ENCODE data around the gene FN1.

The FN1 gene

DNA sequence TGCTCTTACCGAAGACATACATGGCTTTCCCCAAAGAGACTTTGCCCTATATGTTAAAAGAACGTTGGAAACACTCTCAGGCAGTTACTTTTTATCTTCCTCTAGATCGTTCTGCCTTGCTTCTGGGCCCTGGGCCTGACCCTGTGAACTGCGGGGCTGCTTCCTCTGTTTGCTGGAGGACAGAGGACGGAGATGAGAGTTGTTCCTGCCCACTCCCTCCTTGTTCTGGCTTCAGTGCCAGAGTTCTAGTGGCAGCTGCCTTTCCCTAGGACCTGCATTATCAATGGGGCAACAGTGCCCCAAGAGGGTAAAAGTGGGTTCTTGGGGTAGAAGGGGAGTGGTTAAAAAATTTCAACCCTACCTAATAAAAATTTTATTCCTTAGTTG is 6.5 kb upstream of the FN1 start:
- peak in 1 of 51 donors; percentile 3 for DNase-seq

DNA sequence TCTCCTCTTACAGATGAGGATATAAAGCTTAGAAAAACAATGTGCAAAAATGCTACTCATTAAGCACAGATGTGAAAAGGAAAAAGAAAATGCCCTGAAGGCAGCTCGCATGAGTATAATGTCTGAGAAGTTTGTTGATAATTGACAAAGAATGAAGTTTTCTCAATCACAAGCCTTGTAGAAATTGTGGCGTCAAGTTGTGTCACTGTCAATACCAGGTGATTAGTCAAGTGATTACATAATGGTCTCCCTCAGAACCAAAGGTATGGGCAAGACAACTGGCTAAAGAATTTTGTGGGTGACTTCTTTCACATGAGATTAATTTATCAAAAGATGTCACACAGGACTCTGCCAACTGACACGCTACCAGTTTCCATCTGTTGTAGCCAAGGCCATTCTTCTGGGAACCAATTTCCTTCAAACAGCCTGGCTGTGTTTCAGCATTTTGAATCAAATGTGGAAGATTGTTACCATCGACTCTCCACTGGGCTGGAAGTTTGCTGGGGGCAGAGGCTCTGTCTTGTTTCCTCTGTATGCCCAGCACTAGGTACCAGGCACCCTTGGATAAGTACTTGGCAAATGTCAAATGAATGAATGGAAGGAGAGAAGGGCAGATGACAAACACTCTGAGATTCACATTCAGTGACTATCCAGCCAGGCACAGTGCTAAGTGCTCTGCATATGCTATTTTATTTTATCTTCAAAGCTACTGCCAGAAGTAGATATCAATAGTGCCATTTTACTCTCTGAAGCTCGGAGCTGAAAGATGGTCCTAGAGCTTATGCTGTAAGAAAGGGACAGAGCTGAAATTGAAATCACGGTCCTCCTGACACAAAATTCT is 5.9 kb upstream of the FN1 start:
- DNase-seq: no peak

DNA sequence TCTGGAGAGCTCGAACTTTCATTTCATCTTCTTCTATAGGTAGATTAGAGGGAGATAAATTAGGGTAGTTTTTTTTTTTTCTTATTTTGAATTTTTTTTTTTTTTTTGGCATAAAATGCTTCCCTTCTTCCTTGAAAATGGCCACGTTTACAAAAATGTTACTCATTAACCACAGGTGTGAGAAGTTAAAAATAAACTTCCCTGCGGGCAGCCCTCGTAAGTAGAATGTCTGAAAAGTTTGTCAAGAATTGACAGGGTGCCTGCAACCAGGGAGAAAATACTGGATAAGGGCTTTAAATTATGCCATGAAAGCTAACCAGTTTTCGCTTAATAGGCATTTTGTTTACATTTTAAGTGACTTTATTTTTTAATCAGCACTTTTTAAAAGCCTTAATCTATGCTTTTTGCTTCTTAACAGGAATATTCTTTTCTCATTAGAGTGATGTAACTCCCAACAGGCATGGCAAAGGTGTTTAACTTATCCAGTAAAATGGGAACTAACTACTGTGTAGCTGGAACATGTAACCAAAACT is 4.2 kb upstream of the FN1 start:
- no peak for DNase-seq

DNA sequence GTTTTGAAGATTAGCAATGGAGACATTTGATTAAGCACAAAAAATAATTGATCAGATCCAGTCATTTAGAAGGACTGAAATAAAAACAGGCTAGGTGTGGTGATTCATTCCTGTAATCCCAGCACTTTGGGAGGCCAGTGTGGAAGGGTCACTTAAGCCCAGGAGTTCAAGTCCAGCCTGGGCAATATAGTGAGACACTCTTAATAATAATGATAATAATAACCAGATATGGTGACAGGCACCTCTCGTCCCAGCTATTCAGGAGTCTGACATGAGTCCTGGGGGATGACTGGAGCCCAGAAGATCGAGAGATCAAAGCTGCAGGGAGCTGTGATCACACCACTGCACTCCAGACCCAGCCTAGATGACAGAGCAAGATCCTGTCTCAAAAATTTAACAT is 3.5 kb upstream of the FN1 start:
- DNase-seq: no peak

DNA sequence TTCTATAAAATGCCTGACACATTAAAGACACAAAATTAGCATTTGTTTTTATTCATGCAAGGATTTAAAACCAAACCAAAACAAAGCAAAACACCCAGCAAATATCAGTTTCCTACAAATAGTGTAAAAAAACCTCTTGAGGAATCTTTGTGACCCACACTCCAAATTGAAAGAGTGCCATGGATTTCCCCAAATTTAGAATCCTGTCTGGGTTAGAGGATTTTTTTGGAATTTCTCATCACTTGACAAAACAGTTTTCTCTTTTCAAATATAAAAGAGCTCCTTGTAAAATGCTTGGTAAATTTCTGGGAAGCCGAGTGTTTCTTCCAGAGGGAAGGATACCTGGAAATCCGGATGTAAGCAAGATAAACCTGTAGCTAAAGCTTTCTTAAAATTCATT is 1.7 kb upstream of the FN1 start:
- no peak for DNase-seq

DNA sequence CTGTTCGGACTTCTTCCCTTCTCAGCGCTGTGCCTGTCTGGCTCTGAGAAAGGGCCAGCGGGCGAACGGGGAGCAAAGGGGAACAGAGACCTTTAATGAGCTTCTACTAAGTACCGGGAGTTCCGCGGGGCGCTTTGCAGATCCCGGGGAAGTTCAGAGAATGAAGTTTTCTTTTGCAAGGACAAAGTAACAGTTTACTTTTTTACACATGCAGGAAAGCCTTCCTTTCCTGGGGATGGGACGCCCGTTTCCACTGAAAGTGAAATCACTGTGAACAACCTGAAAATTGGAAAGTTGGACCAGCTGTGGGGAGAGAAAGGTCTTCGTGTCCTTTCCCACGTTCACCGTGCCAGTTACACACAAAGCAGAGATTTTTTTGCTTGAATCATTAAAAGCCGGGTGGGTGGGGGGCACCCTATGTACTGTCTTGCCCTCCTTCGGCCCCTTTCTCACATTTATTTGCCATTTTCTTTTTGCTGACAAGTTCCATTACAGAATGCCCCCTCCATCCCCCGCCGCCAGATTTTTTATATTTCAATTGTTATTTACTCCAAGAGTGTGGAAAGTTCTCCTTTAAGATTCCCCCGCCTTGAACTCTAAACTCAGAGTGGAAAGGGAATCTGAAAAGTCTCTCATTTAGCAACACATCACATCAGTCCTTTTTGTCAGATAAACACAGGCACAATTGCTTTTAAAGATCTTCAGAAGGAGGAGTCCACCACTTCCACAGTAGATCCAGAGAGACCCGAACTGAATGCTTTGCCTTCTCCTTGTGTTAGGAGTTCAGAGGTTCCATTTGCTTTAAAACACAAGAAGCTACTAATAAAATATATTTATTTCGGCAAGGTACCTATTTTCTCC is 1.1 kb upstream of the FN1 start:
- DNase-seq: peak in 8 of 51 donors; percentile 7 to 44 (median 18)

DNA sequence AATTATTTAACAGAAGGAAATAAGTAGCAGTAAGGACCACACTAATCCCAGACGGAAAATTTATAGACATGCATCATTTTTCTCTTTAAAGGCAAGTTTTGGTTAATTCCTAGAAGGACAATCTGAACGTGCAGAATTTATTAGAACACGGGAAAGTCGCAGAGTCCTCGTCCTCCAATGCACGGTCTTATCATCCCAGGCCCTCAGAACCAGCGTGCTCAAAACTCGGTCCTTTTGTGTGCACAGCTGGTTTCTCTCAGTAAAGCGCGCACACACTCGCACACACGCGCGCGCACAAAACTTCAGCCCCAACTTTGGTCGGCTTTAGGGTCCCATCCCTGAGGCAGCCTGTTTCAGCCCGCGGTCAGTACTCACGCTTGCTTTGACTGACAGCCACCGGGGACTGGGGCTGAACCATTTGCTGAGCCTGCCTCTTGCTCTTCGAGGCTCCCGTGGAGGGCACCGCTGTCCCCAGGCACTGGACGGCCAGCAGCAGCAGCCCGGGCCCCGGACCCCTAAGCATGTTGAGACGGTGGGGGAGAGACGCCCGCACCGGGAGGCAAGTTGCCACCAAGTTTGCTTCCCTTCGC is 493 bp downstream of the FN1 start:
- DNase-seq: peak in 15 of 51 donors; percentile 1 to 49 (median 26)

DNA sequence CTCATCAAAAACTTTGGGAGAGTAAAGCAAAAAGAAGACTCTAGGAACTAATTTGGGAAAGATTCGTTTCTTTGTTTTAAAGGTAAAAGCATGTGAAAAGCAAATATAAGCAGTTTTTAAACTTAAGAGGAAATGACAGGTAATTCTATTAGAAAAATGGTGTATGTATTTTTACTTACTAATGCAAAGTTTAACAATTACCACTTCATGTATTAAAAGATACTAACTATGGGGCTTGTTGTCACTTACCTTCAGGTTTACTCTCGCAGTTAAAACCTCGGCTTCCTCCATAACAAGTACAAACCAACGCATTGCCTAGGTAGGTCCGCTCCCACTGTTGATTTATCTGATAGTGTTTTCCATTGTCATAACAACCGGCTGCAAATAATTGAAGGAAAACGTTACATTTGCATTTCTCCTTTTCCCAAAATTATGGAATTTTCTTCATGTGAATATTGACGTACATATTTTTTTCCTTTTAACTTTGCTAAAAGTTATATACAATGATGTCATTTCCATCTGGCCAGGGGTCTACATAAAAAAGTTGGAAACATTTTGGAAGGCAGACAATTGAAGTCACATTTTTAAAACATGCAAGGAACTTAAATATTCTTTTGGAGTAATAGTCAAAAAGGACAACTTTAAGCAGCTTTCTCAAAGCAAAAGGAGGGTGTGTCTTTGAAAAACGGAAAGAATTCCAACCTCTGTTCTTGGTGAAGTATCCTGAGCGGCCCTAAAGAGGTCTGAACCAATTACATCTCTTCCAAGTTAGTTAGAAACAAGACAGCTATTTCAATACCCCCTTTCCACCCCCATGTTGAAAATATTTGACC is 1.2 kb downstream of the FN1 start:
- DNase-seq: no peak

DNA sequence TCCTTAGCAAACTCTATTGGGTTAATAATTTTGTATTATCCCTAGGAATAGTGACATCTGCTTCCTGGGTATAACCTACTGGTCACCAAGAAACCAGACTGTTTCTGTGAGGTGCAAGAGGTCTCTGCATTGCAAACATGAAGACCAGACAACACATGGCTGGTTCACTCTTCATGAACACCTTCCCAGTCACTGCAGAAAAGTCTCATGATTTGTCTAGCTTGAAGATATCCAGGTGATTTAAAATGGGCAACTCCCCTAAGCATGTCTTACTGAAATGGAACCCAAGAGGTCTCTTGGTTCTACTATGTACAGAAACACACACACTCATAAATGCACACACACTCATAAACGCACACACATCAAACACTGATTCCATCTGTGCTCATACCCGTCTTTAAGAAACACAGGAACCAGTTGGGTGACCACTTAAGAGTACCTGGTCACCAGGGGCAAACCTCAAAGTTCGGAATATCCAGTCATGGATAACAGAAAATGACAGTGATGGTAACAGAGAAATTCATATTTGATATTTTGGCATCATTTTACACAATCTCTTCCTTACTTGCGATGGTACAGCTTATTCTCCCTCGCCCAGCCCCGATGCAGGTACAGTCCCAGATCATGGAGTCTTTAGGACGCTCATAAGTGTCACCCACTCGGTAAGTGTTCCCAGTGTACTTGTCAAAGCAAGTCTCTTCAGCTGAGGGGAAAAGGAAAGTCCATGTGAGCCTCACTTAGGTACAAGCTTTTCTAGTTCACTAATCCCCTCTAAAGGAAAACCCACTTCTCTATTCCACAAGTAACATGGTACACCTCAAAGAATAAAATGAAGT is 2.9 kb downstream of the FN1 start:
- no peak for DNase-seq

DNA sequence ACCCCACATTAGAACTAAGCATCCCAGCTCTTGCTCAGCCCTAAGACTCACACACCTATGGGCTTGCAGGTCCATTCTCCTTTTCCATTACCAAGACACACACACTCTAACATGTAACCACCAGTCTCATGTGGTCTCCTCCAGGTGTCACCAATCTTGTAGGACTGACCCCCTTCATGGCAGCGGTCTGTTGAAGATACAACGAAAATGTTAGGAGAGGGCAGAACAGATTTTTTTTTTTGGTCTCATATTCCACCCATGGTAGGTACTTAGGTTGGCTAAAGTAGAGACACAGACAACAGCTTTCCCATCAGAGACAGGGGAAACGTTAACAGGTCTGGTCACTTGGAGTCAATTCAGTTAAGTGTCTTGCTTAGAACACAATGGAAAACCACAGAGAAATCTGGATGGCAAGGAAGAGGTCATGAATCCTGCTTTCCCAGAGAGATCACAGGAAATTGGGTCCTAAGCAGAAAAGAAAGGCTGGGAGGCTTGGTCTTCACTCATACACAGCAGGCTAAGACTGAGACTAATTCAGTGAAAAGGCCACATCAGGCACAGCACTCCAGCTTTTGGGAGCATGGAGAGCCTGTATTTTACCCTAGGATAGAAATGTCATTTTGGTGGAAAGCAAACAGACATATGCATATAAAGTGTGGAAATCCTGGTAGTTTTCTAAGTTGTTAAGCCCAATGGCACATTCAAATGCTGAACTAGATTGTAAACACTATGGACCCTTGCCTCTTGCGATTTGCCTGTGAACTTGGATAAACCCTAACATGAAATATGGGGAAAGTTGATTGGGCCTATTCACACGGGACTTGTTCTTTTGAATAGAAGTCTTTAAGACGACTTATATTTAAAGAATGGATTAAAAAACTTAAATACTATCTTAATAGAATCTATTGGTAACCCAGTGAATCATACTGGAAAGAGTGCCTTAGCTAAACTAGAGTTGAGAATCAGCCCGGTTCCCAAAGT is 3.8 kb downstream of the FN1 start:
- DNase-seq: no peak

DNA sequence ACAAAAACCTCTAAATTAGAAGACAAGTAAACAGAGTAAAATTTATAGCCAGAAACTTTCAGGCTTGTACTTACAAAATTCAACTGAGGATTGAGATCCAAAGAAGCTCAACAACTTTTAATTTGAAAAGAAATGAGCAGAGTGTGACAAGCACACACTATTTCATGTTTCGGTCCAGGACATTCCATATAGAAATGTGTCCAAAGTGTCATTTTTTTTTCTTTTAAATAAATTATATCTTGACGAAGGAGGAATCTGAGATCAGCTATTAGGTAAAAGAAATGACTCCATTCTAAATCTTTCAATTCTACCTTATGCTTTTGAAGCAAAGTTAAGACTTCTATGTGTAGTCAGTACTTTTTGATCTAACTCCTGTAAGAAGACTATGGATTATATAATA is 4.6 kb downstream of the FN1 start:
- no peak for DNase-seq

DNA sequence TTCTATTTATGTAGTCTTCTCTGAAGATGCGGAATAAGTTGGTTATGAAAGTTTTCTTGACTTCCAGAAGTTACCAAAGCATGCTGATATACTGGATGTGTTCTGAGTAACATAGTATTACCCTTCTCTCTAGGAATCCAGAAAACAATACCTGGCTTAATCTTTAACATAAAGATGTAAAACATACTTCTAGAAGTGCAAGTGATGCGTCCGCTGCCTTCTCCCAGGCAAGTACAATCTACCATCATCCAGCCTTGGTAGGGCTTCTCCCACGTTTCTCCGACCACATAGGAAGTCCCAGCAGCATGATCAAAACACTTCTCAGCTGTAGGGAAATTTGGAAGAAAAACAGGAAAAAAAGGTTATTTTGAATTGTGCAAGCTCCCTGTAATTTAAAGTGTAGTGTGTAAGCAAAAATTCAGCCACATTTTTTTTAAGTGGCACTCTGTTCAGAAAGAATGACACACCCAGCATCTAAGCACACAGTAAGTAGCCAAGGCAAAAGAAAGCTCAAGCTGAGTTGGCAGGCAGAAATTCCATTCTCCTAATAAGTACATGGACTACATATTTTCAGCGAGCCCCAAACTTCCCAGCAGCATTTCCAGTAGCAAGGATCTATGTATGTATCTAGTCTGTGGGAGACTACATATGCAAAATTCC is 5.2 kb downstream of the FN1 start:
- DNase-seq: no peak

DNA sequence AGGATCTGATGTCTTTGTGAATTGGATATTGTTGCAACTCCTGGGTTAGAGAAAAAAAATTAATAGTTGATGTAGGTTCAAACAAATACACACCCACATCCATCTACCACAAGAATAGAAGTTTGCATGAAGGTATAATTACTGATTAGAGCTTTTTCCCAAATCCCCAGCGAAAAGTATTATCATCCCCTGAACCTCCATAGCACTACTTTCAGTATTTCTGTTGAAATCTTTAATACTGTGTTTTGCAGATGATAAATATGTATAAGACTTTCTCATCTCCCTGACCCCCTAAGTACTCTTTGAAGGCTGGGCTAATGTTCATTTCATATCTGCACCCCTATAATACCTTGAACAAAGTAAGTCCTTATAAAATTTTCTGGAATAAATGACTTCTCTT is 6.4 kb downstream of the FN1 start:
- no peak for DNase-seq

DNA sequence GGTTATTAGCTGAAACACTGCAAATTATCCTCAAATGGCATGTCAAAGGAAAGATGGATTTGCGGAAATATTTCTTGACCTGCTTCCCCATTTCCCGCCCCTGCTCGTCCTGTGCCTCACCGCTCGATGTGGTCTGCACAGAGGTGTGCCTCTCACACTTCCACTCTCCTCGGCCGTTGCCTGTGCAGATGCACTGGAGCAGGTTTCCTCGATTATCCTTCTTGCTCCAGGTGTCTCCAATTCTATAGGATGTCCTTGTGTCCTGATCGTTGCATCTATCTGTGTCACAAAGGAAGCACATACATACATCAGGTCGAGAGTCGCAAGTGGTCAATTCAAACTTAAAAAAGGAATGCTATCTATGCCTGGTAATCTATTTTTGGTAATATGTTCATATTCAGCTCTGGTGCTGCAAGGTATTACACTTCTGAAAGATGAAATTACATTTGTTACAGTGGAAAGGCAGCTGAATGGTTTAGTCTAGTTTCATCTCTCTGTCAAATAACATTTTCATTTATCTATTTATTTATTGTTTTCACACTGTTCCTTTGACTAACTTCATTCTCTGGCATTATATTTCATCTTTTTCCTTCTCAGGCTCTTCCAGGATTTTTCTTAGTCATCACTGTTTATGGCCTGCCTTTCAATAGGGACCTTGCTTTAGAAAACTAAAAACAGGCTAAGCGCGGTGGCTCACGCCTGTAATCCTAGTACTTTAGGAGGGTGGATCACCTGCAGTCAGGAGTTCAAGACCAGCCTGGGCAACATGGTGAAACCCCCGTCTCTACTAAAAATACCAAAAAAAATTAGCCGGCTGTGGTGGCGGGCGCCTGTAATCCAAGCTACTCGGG is 7.6 kb downstream of the FN1 start:
- no peak for DNase-seq

DNA sequence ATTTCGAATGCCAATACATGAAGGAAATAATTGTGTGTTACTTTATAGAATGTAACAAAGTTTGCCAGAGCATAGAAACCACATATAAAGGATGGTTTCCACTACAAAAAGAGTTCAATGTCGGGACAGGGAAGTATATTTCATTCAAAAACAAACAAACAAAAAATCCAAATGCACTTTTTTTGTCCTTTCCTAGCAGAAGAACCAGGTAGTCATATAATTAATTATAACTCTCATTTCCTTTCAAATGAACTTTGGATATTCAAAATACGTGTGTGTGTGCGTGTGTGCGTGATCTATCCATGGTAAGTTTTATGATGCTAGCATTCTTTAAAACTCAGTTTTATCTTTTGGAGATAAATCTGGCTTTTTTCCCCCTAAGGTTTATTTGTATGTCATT is 8.3 kb downstream of the FN1 start:
- DNase-seq: no peak

DNA sequence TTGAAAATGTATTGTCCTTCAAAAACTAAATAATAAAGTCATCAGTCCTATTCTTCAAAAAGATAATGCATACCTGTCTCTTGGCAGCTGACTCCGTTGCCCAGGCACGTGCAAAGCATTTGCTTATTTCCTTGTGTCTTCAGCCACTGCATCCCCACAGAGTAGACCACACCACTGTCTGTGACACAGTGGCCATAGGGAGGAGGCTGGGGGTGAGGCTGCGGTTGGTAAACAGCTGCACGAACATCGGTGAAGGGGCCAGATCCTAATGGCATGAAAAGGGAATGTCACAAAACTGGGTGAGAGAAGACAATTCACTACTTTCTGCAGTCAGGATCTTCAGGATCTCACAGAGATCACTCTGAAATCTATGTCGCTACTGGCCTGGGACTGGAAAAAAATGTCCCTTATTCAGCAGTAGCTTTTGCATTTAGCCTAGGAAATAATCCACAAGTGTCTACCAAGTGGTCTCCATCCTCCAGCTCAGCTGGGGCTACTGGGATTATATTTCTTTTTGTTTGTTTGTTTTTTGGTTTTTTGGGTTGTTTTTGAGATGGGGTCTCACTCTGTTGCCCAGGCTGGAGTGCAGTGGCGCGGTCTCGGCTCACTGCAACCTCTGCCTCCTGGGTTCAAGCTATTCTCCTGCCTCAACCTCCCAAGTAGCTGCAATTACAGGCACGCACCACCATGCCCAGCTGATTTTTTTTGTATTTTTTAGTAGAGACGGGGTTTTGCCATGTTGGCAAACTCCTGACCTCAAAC is 10.7 kb downstream of the FN1 start:
- no peak for DNase-seq

Data from hypothalamus (tissue), 51 donors.